RPMI7951 (cell line): ENCODE data around the gene OR4K5. TPM values are rescaled to one million over a fixed set of nuclear protein-coding genes. Genes with fewer than 3 reads are reported as not detected.

Experiments used
- total RNA-seq: library from RNA; depleted of rRNA; stranded (reverse); fragments of >200 nt; shearing (Covaris generic); gene quantifications from 2 replicates; pipeline ENCODE4 v1.2.3, GENCODE V29; 2014; rRNA removed

OR4K5 gene
- total RNA-seq, 1 experiment from 2014 or later = not detected

Other genes starting within 250 kb of the OR4K5 start
- 0.78 TPM in 1 of 2 replicates, not detected in the other for gene OR11H2, start 206.7 kb upstream of the OR4K5 start, total RNA-seq
- not detected in 2 replicates for gene OR4Q3, start 177.0 kb upstream of the OR4K5 start, total RNA-seq
- not detected in 2 replicates for gene OR4M1, start 147.1 kb upstream of the OR4K5 start, total RNA-seq
- under 0.01 and 0.10 TPM in 2 replicates for gene OR4N2, start 116.8 kb upstream of the OR4K5 start, total RNA-seq
- not detected in 2 replicates for gene OR4K2, start 45.5 kb upstream of the OR4K5 start, total RNA-seq
- gene OR4K1, start 10.3 kb downstream of the OR4K5 start, total RNA-seq = not detected in 2 replicates
- gene OR4K15, start 55.0 kb downstream of the OR4K5 start, total RNA-seq = not detected in 2 replicates
- gene OR4Q2, start 81.6 kb downstream of the OR4K5 start, total RNA-seq = not detected in 2 replicates
- not detected in 2 replicates for gene OR4K14, start 98.7 kb downstream of the OR4K5 start, total RNA-seq
- gene OR4K13, start 115.4 kb downstream of the OR4K5 start, total RNA-seq = not detected in 2 replicates
- not detected in 2 replicates for gene OR4L1, start 139.4 kb downstream of the OR4K5 start, total RNA-seq
- not detected in 2 replicates for gene OR4K17, start 190.1 kb downstream of the OR4K5 start, total RNA-seq
- not detected in 2 replicates for gene OR4N5, start 218.2 kb downstream of the OR4K5 start, total RNA-seq